C1 segment of cervical spinal cord (tissue), 14 donors: Measurements from ENCODE around the gene CHI3L1.

Experiments used
- DNase-seq, 14 donors: peaks; one replicate each; lab custom pipeline; 2025; lab: John Stamatoyannopoulos, UW

The CHI3L1 gene

GRCh38 chr1:203169770-203170520, 16.6 kb downstream of the CHI3L1 start:
- DNase-seq: no peak

- no peak for DNase-seq
Measured at GRCh38 chr1:203168991-203169390, 17.5 kb downstream of the CHI3L1 start.

- no peak for DNase-seq
Measured at GRCh38 chr1:203168256-203168786, 18.2 kb downstream of the CHI3L1 start.

- no peak for DNase-seq
Measured at GRCh38 chr1:203167913-203168200, 18.6 kb downstream of the CHI3L1 start.

- DNase-seq: no peak
Measured at GRCh38 chr1:203167026-203167912, 19.2 kb downstream of the CHI3L1 start.

- DNase-seq: peak in 1 of 14 donors; percentile 45
Measured at GRCh38 chr1:203166192-203166940, 20.1 kb downstream of the CHI3L1 start.

- DNase-seq: no peak
Measured at GRCh38 chr1:203165800-203166161, 20.7 kb downstream of the CHI3L1 start.

- no peak for DNase-seq
Measured at GRCh38 chr1:203165101-203165799, 21.3 kb downstream of the CHI3L1 start.

- DNase-seq: peak in 3 of 14 donors; percentile 21 to 56 (median 25)
Measured at GRCh38 chr1:203163891-203164635, 22.4 kb downstream of the CHI3L1 start.

GRCh38 chr1:203162403-203162802, 24.1 kb downstream of the CHI3L1 start:
- no peak for DNase-seq

- DNase-seq: no peak
Measured at GRCh38 chr1:203161703-203162102, 24.8 kb downstream of the CHI3L1 start.

GRCh38 chr1:203161175-203161574, 25.3 kb downstream of the CHI3L1 start:
- no peak for DNase-seq

GRCh38 chr1:203159844-203160243, 26.7 kb downstream of the CHI3L1 start:
- peak in 2 of 14 donors; percentile 33 to 38 for DNase-seq

- DNase-seq: no peak
Measured at GRCh38 chr1:203158960-203159665, 27.4 kb downstream of the CHI3L1 start.

- no peak for DNase-seq
Measured at GRCh38 chr1:203158423-203158822, 28.1 kb downstream of the CHI3L1 start.

GRCh38 chr1:203156280-203156679, 30.2 kb downstream of the CHI3L1 start:
- DNase-seq: no peak

- DNase-seq: no peak
Measured at GRCh38 chr1:203153989-203154821, 32.3 kb downstream of the CHI3L1 start.

GRCh38 chr1:203153051-203153988, 33.2 kb downstream of the CHI3L1 start:
- peak in 6 of 14 donors; percentile 24 to 39 (median 36) for DNase-seq
